GM21423 (cell line): ENCODE measurements around the gene TAS2R10.

Experiments used
- ATAC-seq: cut with Tn5 transposase; IDR thresholded peaks from one replicate; pipeline ENCODE4 v1.9.1; 2021; ENCODE audit warnings: mild to moderate bottlenecking, moderate library complexity; ENCODE audit not compliant: unreplicated experiment

The TAS2R10 gene

DNA sequence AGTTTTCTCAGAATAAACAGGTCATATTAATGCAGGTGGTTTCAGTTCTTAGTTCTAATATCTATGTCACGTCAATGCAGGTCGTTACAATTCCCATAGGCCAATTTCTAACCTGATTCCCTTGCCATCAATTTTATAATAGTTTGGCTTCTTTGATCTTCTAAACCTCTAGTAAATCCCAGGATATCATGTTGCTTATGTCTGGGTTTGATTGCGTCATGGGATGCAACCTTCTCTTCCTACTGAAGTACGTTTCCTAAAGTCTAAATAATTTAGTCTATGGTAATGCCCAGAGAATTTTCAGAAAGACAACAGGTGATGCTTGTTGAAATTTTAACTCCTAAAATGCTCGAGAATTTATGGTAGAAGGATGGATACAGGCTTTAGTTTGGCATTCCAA is 42.9 kb downstream of the TAS2R10 start:
- ATAC-seq, result no peak

DNA sequence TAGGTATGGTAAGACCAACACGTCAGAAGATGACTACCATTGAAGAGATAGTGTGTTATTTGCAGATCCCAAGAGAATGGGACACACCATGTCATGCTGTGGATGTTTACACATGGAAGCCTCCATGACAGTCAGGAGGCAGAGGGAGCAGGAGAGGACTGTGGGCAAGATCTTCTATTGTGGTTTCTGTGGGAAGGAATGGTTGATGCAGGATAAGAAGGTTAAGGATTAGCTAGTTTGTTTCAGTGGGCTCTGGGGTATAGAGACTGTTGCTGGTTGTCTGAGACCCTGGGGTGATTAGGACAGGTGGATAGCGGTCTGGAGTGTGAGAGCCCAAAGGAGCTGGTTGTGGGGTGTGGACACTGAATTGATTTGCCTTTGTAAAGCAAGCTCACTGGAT is 47.1 kb downstream of the TAS2R10 start:
- no peak for ATAC-seq
